Body of pancreas (tissue), 4 donors: ENCODE data around the gene CFAP410.

ENCODE experiments used
- CTCF ChIP-seq, 7 experiments: fragments of 450-650 bp in 4 of 7; fragments of 200-600 bp in 3 of 7; sonication (generic) in 3 of 7; IDR thresholded peaks; one replicate each; pipeline ENCODE4 v1.5.1; 2016 to 2019; ENCODE audit warnings: antibody characterized with exemption in 7 of 7
- POLR2A ChIP-seq, 3 donors: fragments of 450-650 bp; IDR thresholded peaks; one replicate each; pipeline ENCODE4 v1.6.1; 2016; ENCODE audit warnings: antibody characterized with exemption in 3 of 3, mild to moderate bottlenecking in 2 of 3

GRCh38 chr21:44328242-44328895 lies 10.8 kb downstream of the CFAP410 start:
- TF ChIP-seq CTCF (IDR thresholded peaks at IDR 0.05) (no peak), POLR2A (IDR thresholded peaks at IDR 0.05) (no peak)
